ENCODE data around the gene KDM4C. TPM values are rescaled to one million over a fixed set of nuclear protein-coding genes. Genes with fewer than 3 reads are reported as not detected.

Gene KDM4C
- total RNA-seq, 2 experiments from 2014 or later = 51.5 to 60.3 TPM

DNA sequence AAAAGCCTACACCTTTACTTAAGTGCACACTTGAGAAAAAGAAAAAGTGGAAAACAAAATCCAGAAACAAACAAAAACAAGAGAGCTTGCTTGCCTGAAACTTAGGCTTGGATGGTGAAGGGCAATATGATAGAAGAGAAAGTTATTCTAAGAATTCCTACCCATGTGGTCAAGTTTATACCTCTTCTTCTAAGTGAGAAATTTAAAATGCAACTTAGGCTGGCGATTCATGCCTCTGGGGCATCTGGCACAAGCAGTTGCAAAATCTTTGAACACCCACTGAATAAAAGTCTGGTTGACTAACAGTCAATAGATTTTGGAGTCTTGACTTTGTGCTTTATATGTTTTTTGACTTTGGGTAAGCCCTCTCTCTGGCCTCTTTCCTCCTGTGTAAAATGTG is 239.6 kb downstream of the KDM4C start:
- no peak overlapping the region for H2AFZ ChIP-seq (ENCODE audit: low read length)
- H3K4me1 ChIP-seq (ENCODE audit: insufficient read depth, low read length, poor library complexity, severe bottlenecking) = no peaks in the 10 kb centered on the region
- TF ChIP-seq, protein P1, sequence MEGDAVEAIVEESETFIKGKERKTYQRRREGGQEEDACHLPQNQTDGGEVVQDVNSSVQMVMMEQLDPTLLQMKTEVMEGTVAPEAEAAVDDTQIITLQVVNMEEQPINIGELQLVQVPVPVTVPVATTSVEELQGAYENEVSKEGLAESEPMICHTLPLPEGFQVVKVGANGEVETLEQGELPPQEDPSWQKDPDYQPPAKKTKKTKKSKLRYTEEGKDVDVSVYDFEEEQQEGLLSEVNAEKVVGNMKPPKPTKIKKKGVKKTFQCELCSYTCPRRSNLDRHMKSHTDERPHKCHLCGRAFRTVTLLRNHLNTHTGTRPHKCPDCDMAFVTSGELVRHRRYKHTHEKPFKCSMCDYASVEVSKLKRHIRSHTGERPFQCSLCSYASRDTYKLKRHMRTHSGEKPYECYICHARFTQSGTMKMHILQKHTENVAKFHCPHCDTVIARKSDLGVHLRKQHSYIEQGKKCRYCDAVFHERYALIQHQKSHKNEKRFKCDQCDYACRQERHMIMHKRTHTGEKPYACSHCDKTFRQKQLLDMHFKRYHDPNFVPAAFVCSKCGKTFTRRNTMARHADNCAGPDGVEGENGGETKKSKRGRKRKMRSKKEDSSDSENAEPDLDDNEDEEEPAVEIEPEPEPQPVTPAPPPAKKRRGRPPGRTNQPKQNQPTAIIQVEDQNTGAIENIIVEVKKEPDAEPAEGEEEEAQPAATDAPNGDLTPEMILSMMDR (conservative IDR thresholded peaks at IDR 0.05; ENCODE audit: low read length) = no peak
- TF ChIP-seq EZH2phosphoT487 (IDR thresholded peaks at IDR 0.05; ENCODE audit: borderline replicate concordance, low read depth, low read length) = no peak
- no peaks in the 10 kb centered on the region for H4K20me1 ChIP-seq (ENCODE audit: insufficient read depth, low read length)
- POLR2A ChIA-PET = no interaction called here
- DNase-seq (ENCODE audit: low spot score) = no peak
- no peak overlapping the region for H3K4me3 ChIP-seq (ENCODE audit: low read depth, low read length, poor library complexity, severe bottlenecking)
- no TSS peak for BruUV-seq (replicated peaks)
- peaks cover 5% of the 10 kb centered on the region; the same call in 1 of the 2 replicates for H3K36me3 ChIP-seq (ENCODE audit: insufficient read depth, low read length)
- H3K27ac ChIP-seq (ENCODE audit: low read depth, low read length, poor library complexity, severe bottlenecking) = no peak overlapping the region
- H3K9me3 ChIP-seq (ENCODE audit: low read length) = no peaks in the 10 kb centered on the region
- no peaks in the 10 kb centered on the region for H3K9me2 ChIP-seq (ENCODE audit: insufficient read depth, low read length)
- H3K79me2 ChIP-seq (ENCODE audit: insufficient read depth, low read depth, low read length) = no peaks in the 10 kb centered on the region
- H3K4me2 ChIP-seq (ENCODE audit: low read length) = no peak overlapping the region
- CTCF ChIA-PET (ENCODE audit: unreplicated experiment) = no interaction called here
- intact Hi-C loops (cut with micrococcal nuclease; ENCODE audit: unreplicated experiment) = no loop called here

DNA sequence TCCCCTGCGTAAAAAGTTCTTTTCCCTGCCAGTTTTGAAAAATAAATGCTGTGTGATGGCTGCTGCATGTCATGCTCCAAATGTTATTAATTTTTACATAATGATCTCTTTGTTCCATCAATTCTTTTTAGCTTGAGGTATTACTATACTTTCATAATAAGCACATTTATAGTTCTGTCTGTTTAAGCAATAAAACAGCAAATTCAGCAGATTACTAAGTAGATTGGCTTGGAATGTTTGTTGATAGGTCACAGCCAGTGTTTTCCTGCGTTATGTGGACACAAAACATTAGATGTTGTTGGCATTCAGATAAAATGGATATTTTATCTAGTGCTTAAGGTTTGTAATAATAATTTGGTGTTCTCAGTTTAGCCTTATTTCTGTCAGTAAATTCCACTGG is 242.0 kb downstream of the KDM4C start:
- no peaks in the 10 kb centered on the region for H3K4me1 ChIP-seq (ENCODE audit: insufficient read depth, low read length, poor library complexity, severe bottlenecking)
- BruUV-seq (replicated peaks) = no TSS peak
- ChIA-PET CTCF (ENCODE audit: unreplicated experiment) (no interaction called here), POLR2A (no interaction called here)
- no peak overlapping the region for H3K4me3 ChIP-seq (ENCODE audit: low read depth, low read length, poor library complexity, severe bottlenecking)
- H4K20me1 ChIP-seq (ENCODE audit: insufficient read depth, low read length) = no peaks in the 10 kb centered on the region
- no peaks in the 10 kb centered on the region for H3K9me3 ChIP-seq (ENCODE audit: low read length)
- DNase-seq (ENCODE audit: low spot score) = no peak
- TF ChIP-seq, protein P1 (conservative IDR thresholded peaks at IDR 0.05; ENCODE audit: low read length) = no peak
- TF ChIP-seq EZH2phosphoT487 (IDR thresholded peaks at IDR 0.05; ENCODE audit: borderline replicate concordance, low read depth, low read length) = no peak
- no peaks in the 10 kb centered on the region for H3K9me2 ChIP-seq (ENCODE audit: insufficient read depth, low read length)
- no peaks in the 10 kb centered on the region for H3K79me2 ChIP-seq (ENCODE audit: insufficient read depth, low read depth, low read length)
- H3K4me2 ChIP-seq (ENCODE audit: low read length) = no peak overlapping the region
- peaks cover 9% of the 10 kb centered on the region; the same call in 1 of the 2 replicates for H3K36me3 ChIP-seq (ENCODE audit: insufficient read depth, low read length)
- no peak overlapping the region for H2AFZ ChIP-seq (ENCODE audit: low read length)
- intact Hi-C loops (cut with micrococcal nuclease; ENCODE audit: unreplicated experiment) = no loop called here
- H3K27ac ChIP-seq (ENCODE audit: low read depth, low read length, poor library complexity, severe bottlenecking) = no peak overlapping the region

DNA sequence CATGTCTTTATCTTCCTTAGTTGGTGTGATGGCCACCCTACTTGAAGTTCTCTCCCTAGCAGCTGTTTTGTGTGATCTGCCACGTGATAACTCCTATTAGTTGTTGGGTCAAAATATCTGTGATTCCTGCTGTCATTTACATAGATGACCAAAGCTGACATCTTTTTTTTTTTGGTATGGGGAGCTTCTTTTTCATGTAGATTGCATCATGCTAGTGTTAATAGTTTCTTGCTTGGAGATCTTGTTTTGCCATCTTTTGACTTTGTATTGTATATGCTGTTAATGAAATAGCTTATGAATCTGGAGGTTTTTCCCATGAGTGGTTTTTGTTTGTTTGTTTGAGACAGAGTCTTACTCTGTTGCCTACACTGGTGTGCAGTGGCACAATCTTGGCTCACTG is 243.8 kb downstream of the KDM4C start:
- ChIA-PET POLR2A (no interaction called here), CTCF (ENCODE audit: unreplicated experiment) (no interaction called here)
- no TSS peak for BruUV-seq (replicated peaks)
- Histone ChIP-seq H3K9me3 (ENCODE audit: low read length) (no peaks in the 10 kb centered on the region), H3K36me3 (ENCODE audit: insufficient read depth, low read length) (peaks cover 4% of the 10 kb centered on the region; the same call in 1 of the 2 replicates), H3K27ac (ENCODE audit: low read depth, low read length, poor library complexity, severe bottlenecking) (no peak overlapping the region), H3K4me2 (ENCODE audit: low read length) (no peak overlapping the region), H3K4me3 (ENCODE audit: low read depth, low read length, poor library complexity, severe bottlenecking) (no peak overlapping the region), H4K20me1 (ENCODE audit: insufficient read depth, low read length) (no peaks in the 10 kb centered on the region), H3K9me2 (ENCODE audit: insufficient read depth, low read length) (no peaks in the 10 kb centered on the region), H3K79me2 (ENCODE audit: insufficient read depth, low read depth, low read length) (no peaks in the 10 kb centered on the region), H2AFZ (ENCODE audit: low read length) (no peak overlapping the region), H3K4me1 (ENCODE audit: insufficient read depth, low read length, poor library complexity, severe bottlenecking) (no peaks in the 10 kb centered on the region)
- TF ChIP-seq, protein P1 (conservative IDR thresholded peaks at IDR 0.05; ENCODE audit: low read length) = no peak
- TF ChIP-seq EZH2phosphoT487 (IDR thresholded peaks at IDR 0.05; ENCODE audit: borderline replicate concordance, low read depth, low read length) = no peak
- intact Hi-C loops (cut with micrococcal nuclease; ENCODE audit: unreplicated experiment) = no loop called here
- no peak for DNase-seq (ENCODE audit: low spot score)
